Hepatic stellate cell (primary cell): ENCODE results near the gene PTPRU.
"Not testable (repeated sequence)": the region's sequence is repeated elsewhere in the genome, so short reads cannot be mapped to it uniquely, and the experiment has no call there.

Source experiments
- DNase-seq: peaks from one replicate; pipeline ENCODE4 v3.0.0; 2011; ENCODE audit warnings: low spot score

PTPRU gene

DNA sequence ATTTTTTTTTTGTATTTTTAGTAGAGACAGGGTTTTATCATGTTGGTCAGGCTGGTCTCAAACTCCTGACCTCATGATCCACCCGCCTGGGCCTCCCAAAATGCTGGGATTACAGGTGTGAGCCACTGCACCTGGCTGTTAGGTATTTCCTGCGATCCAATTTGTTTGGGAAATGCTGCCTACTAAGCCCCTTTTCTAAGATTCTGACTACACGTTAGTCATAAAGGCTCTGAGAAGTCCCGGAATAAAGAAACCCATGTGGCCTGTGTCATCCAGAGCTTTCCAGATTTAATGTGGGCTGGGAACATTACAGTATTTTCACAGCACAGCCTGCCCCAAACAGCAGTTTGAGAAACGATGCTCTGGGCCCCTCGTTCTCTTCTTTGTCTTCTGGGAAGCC, 14.1 kb upstream of the PTPRU start:
- not testable (repeated sequence) for DNase-seq

DNA sequence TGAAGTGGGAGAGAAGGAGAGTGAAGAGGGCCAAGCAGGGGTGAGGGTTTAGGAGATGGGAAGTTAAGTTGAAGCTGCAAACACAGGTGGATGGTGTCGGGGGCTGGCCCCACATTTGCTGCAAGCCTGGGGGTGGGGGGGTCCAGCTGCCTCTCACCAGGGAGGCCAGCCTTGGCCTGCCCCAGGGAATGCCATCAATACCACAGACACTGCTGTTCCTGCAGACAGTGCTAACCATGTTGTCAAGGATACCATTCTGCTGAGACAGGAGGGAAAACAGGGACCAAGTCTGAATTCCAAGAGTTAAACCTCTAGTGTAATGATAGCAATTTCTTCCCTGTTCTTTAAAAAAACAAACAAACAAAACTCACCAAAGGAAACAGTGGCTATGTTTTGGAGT, 13.6 kb upstream of the PTPRU start:
- no peak for DNase-seq

- DNase-seq: no peak
Measured at GRCh38 chr1:29223521-29223920, 12.8 kb upstream of the PTPRU start.

DNA sequence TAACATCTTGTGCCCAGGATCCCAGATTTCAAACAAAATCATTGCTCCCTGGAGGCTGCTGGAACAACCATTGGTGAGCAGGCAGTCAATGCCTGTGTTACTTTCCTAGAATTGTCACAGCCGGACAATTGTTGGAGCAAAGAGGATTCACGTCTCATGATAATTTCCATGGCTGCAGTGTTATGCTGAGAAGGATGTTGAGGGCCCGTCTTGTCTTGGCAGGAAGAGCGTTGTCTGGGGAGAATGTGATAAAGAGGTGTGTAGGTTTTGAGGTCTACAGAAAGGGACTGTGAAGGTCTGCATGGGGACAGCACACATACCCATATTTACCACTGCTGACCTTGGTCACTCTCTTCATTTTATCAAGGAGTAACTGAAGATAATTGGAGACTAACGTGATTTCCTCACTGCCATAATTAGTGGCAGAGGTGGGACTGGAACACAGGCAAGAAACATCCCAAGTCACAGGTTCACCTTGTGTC, 11.9 kb upstream of the PTPRU start:
- DNase-seq: no peak

- DNase-seq: no peak
Measured at GRCh38 chr1:29225361-29225760, 11.0 kb upstream of the PTPRU start.

DNA sequence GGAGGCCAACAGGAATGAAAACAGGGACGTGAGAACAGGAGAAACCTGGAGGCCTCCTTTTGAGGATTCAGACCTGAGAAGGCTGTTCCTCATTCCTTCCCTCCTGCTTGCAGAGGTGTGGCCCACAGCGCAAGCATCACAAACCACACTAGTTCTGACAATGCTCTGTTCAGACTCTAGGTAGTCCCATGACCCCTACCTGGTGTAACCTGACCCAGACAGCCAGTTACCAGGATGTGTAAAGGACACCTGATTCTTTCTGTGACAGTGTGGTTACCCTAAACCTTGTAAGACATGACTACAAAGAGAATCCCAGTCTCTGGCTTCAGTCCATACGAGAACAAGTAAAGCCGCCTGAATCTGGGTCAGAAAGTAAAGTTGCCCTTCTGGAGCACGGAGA, 8.8 kb upstream of the PTPRU start:
- no peak for DNase-seq

DNA sequence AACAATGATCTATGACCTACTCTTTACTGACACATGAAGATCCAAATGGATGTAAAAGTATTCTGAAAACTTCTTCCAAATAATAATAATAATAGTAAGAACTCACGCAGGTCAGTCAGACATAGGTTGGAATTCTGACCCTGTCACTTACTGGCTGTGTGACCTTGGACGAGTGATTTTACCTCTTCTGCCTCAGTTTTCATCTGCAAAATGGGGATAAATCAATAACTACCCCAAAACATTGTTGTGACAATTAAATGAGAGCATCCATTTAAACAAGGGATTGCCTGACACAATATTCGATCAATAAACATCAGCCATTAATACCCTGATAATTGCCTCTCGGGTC, 6.1 kb upstream of the PTPRU start:
- DNase-seq: no peak

DNA sequence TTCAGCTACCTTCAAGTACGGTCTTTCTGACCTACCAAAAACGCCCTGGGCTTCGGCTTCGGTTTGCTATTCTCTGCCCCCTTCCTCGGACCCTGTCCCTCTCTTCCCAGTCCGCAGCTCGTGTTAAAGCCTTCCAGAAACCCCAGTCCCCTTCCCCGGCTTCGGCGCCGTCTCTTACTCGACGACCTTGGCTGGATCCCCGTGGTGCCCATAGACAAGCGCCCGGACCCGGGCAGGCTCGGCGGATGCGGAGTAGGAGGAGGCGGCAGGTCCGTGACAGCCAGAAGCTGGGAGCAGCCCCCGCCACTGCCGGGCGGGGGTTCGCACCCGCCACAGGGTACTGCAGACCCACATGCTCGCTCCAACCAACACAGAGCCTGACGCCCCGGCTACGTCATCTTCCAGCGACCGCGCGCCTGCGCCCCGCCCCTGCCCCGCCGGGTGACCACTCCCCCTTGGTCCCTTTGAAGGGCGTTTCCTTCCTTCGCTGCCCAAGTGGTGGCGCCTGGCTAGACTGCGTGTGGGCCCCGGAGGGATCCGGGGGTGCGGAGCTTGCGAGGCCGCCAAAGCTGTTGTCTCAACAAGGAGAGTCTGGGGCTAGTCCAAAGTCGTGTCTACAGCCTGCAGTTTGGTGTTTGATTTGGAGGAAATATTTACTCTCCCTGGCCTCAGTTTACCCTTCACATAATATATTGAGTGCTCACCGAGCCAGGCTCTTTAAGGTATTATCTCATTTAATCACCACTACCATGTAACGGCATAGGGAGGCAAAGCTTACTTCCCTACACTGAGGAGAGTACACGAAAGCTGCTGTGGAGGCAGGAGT, 5.6 kb upstream of the PTPRU start, which contains the start of gene MECR:
MECR (minus strand) TSS at position 382 of the 826 bp plus-strand sequence; CDS start at position 354, 28 bp downstream.
- peak; percentile 96 for DNase-seq

GRCh38 chr1:29232387-29232786, 3.9 kb upstream of the PTPRU start:
- no peak for DNase-seq

- no peak for DNase-seq
Measured at GRCh38 chr1:29233693-29234092, 2.6 kb upstream of the PTPRU start.

- no peak for DNase-seq
Measured at GRCh38 chr1:29234471-29234870, 1.9 kb upstream of the PTPRU start.

DNA sequence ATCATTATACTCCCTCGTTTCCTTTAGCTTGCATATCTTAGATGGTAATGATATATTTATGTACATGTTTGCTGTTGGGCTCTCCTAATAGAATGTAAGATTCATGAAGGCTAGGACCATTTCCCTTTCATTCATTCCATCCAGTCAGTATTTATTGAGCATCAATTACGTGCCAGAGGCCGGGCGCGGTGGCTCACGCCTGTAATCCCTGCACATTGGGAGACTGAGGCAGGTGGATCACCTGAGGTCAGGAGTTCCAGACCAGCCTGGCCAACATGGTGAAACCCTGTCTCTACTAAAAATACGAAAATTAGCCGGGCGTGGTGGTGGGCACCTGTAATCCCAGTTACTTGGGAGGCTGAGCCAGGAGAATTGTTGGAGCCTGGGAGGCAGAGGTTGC, 1.4 kb upstream of the PTPRU start:
- not testable (repeated sequence) for DNase-seq

- no peak for DNase-seq
Measured at GRCh38 chr1:29236712-29237128, 398 bp downstream of the PTPRU start.

GRCh38 chr1:29237129-29237821, 953 bp downstream of the PTPRU start:
- peak; percentile 56 for DNase-seq

DNA sequence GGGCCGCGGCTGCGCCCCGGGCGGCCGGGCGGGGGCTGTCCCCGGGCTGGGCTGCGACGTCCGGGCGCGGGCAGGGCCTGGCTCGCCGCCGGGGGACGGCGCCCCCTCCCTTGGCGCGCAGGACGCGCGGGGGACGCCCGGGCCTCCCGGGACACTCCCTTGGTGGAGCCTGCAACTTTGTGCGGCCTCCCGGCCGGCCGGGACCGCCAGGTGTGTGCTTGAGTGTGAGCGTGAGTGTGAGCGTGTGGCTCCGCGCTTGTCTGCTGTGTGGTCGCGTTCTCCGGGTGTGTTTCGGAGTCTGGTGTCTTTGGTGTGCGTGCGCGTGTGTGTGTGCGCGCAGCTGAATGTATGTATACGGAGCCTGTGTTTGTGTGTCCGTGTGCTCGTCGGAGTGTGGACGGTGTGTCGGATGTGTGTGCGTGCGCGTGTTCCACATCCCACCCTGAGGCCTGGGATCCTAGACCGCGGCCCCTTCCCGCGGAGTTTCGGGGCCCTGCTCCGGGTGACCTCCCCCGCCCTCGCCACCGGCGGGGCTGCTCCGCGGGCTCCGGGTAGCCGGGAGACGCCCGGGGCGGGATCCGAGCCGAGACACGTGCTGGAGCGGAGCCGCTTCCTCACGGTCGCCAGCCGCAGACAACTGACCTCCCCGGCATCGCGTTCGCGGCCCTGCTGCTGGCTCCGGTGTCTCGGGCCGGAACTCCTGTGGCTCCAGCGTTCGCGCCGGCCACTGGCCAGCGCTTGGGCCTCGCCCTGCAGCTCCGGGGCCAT, 1.7 kb downstream of the PTPRU start:
- DNase-seq: no peak

- no peak for DNase-seq
Measured at GRCh38 chr1:29238620-29239002, 2.3 kb downstream of the PTPRU start.

GRCh38 chr1:29239142-29239541, 2.8 kb downstream of the PTPRU start:
- DNase-seq: no peak

- no peak for DNase-seq
Measured at GRCh38 chr1:29240400-29240837, 4.1 kb downstream of the PTPRU start.

DNA sequence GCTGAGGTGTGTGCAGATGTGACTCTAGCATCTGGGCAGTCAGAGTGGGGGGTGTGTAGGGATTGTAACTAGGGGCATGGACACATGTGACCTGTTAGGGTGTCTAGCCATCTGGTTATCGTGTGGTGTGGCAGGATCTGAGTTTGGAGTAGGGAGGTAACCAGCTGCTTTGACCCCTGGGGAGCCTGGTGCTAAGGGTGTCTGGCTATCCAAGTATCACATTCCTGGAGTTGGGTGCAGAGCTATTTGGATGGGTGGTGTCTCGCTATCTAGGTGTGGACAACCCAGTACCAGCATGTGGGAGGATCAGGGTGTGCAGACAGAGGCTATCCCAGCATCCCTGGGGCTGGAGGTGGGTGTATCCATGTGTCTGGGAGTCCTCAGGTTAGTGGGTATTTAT, 4.7 kb downstream of the PTPRU start:
- DNase-seq: no peak

DNA sequence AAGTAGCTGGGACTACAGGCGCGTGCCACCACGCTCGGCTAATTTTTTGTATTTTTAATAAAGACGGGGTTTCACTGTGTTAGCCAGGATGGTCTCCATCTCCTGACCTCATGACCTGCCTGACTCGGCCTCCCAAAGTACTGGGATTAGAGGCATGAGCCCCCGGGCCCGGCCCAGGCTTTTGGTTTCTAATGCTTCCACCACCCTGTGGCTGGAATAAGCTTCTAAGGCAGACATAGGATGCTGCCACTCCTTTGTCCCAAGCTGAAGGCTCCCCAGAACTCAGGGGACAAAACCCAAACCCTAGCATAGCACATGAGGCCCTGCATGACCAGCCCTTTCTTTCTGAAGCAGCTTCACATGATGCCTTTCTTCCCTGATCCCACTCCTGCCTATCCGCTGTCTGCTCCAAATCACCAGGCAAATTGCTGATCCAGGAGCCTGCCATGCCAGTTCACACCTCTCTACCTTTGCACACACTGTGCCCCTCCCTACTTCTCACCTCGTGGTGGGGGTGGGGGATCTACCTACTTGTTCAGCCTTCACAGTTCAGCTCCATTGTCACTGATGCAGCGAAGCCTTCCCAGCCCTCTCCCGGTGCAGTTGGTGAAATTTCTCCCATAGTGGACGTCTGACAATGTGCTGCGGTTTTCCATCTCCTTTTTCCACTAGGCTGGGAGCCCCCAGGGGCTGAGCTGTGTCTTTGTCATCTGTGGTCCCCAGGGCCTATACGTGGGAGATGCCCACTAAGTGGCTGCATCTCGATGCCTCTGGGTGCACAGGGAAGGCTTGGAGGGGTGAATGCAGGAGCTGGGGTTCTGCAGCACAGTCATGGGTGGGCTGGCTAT, 6.9 kb downstream of the PTPRU start:
- no peak for DNase-seq

- DNase-seq: peak; percentile 45
Measured at GRCh38 chr1:29243871-29244200, 7.5 kb downstream of the PTPRU start.

- DNase-seq: no peak
Measured at GRCh38 chr1:29245261-29245660, 8.9 kb downstream of the PTPRU start.
